Activated CD4-positive, alpha-beta memory T cell treated with anti-CD3 and anti-CD28 coated beads, Interleukin-2, amount 10 ng/mL, durations not matched to agents 7 days and 5 days (primary cell): ENCODE measurements around the gene SPI1. TPM values are rescaled to one million over a fixed set of nuclear protein-coding genes. Genes with fewer than 3 reads are reported as not detected.

Source experiments
- CTCF ChIA-PET: fragments of 350-600 bp; sonication (Branson Sonifier 250); formaldehyde crosslinking; loops from one replicate; lab custom pipeline; 2021; ENCODE audit warnings: antibody characterized with exemption, inconsistent platforms; lab: Charles Lee
- POLR2A ChIA-PET: fragments of 350-600 bp; sonication (Branson Sonifier 250); formaldehyde crosslinking; loops from one replicate; lab custom pipeline; 2021; ENCODE audit warnings: antibody characterized with exemption; lab: Charles Lee
- DNase-seq: peaks from one replicate; pipeline ENCODE4 v3.0.0-alpha.2; 2020
- H3K27ac Mint-ChIP-seq: one replicate; pipeline ENCODE4 v1.8.0; 2021; ENCODE audit warnings: mild to moderate bottlenecking, mixed read lengths
- H3K27me3 Mint-ChIP-seq: one replicate; pipeline ENCODE4 v1.8.0; 2021; ENCODE audit warnings: mixed read lengths
- H3K36me3 Mint-ChIP-seq: one replicate; pipeline ENCODE4 v1.8.0; 2021; ENCODE audit warnings: low read depth, mixed read lengths
- H3K4me1 Mint-ChIP-seq: one replicate; pipeline ENCODE4 v1.8.0; 2021; ENCODE audit warnings: mixed read lengths
- H3K4me3 Mint-ChIP-seq: one replicate; pipeline ENCODE4 v1.8.0; 2021; ENCODE audit warnings: mild to moderate bottlenecking, mixed read lengths
- H3K9me3 Mint-ChIP-seq: one replicate; pipeline ENCODE4 v1.8.0; 2021; ENCODE audit warnings: mixed read lengths
- total RNA-seq, 2 experiments: library from RNA; stranded (reverse); gene quantifications; one replicate each; pipeline ENCODE4 v1.2.3, GENCODE V29; 2021

Gene SPI1
- total RNA-seq, 2 experiments from 2014 or later = not detected

- Mint-ChIP-seq H3K36me3 (no peaks in the 10 kb centered on the region), H3K4me3 (no peak overlapping the region), H3K9me3 (no peaks in the 10 kb centered on the region), H3K4me1 (peaks cover 15% of the 10 kb centered on the region), H3K27me3 (no peaks in the 10 kb centered on the region), H3K27ac (peak overlapping the region; percentile 47)
- CTCF ChIA-PET = interaction anchor here (1.2 kb wide), 1 partner anchor 15 kb away, joined by 7 read pairs; no protein-coding TSS in a partner anchor
- DNase-seq = no peak
- POLR2A ChIA-PET = interaction anchor here (1.2 kb wide), 1 partner anchor 53 kb away, joined by 4 read pairs; no protein-coding TSS in a partner anchor
Measured at GRCh38 chr11:47359162-47359561, 19.2 kb downstream of the SPI1 start.

GRCh38 chr11:47358731-47359051 is 19.7 kb downstream of the SPI1 start:
- ChIA-PET CTCF (no interaction called here), POLR2A (interaction anchor here (1.2 kb wide), 1 partner anchor 54 kb away, joined by 4 read pairs; no protein-coding TSS in a partner anchor)
- H3K36me3 Mint-ChIP-seq = no peaks in the 10 kb centered on the region
- no peaks in the 10 kb centered on the region for H3K9me3 Mint-ChIP-seq
- H3K27ac Mint-ChIP-seq = no peak overlapping the region
- H3K4me3 Mint-ChIP-seq = no peak overlapping the region
- H3K27me3 Mint-ChIP-seq = no peaks in the 10 kb centered on the region
- DNase-seq = no peak
- peaks cover 15% of the 10 kb centered on the region for H3K4me1 Mint-ChIP-seq

GRCh38 chr11:47357985-47358730 is 20.2 kb downstream of the SPI1 start:
- H3K27me3 Mint-ChIP-seq = no peaks in the 10 kb centered on the region
- DNase-seq = no peak
- CTCF ChIA-PET = no interaction called here
- H3K4me1 Mint-ChIP-seq = peaks cover 15% of the 10 kb centered on the region
- H3K27ac Mint-ChIP-seq = no peak overlapping the region
- POLR2A ChIA-PET = no interaction called here
- no peaks in the 10 kb centered on the region for H3K9me3 Mint-ChIP-seq
- H3K36me3 Mint-ChIP-seq = no peaks in the 10 kb centered on the region
- no peak overlapping the region for H3K4me3 Mint-ChIP-seq

- H3K9me3 Mint-ChIP-seq = no peaks in the 10 kb centered on the region
- ChIA-PET POLR2A (no interaction called here), CTCF (no interaction called here)
- no peak overlapping the region for H3K4me3 Mint-ChIP-seq
- H3K4me1 Mint-ChIP-seq = peaks cover 15% of the 10 kb centered on the region
- DNase-seq = no peak
- H3K36me3 Mint-ChIP-seq = no peaks in the 10 kb centered on the region
- H3K27me3 Mint-ChIP-seq = no peaks in the 10 kb centered on the region
- H3K27ac Mint-ChIP-seq = no peak overlapping the region
Measured at GRCh38 chr11:47356998-47357329, 21.4 kb downstream of the SPI1 start.

GRCh38 chr11:47356129-47356997 is 22.0 kb downstream of the SPI1 start:
- no peaks in the 10 kb centered on the region for H3K9me3 Mint-ChIP-seq
- no peaks in the 10 kb centered on the region for H3K36me3 Mint-ChIP-seq
- H3K27ac Mint-ChIP-seq = no peak overlapping the region
- DNase-seq = no peak
- peaks cover 15% of the 10 kb centered on the region for H3K4me1 Mint-ChIP-seq
- no peak overlapping the region for H3K4me3 Mint-ChIP-seq
- CTCF ChIA-PET = no interaction called here
- POLR2A ChIA-PET = no interaction called here
- no peaks in the 10 kb centered on the region for H3K27me3 Mint-ChIP-seq

GRCh38 chr11:47355283-47356128 is 22.8 kb downstream of the SPI1 start:
- DNase-seq = peak; percentile 39
- ChIA-PET CTCF (interaction anchor here (1.0 kb wide), 1 partner anchor 122 kb away, joined by 3 read pairs; no protein-coding TSS in a partner anchor), POLR2A (no interaction called here)
- peaks cover 12% of the 10 kb centered on the region for H3K4me1 Mint-ChIP-seq
- no peaks in the 10 kb centered on the region for H3K27me3 Mint-ChIP-seq
- H3K27ac Mint-ChIP-seq = no peak overlapping the region
- no peak overlapping the region for H3K4me3 Mint-ChIP-seq
- H3K9me3 Mint-ChIP-seq = no peaks in the 10 kb centered on the region
- H3K36me3 Mint-ChIP-seq = no peaks in the 10 kb centered on the region

- Mint-ChIP-seq H3K4me1 (peaks cover 8% of the 10 kb centered on the region), H3K27ac (no peak overlapping the region), H3K36me3 (no peaks in the 10 kb centered on the region), H3K4me3 (no peak overlapping the region), H3K27me3 (no peaks in the 10 kb centered on the region), H3K9me3 (no peaks in the 10 kb centered on the region)
- no peak for DNase-seq
- CTCF ChIA-PET = interaction anchor here (1.0 kb wide), 1 partner anchor 121 kb away, joined by 3 read pairs; no protein-coding TSS in a partner anchor
- POLR2A ChIA-PET = no interaction called here
Measured at GRCh38 chr11:47354913-47355282, 23.4 kb downstream of the SPI1 start.

GRCh38 chr11:47353978-47354774 is 24.2 kb downstream of the SPI1 start:
- POLR2A ChIA-PET = no interaction called here
- CTCF ChIA-PET = interaction anchor here (1.6 kb wide), 1 partner anchor 58 kb away, joined by 5 read pairs; no protein-coding TSS in a partner anchor
- H3K4me3 Mint-ChIP-seq = no peak overlapping the region
- DNase-seq = no peak
- H3K27me3 Mint-ChIP-seq = no peaks in the 10 kb centered on the region
- no peaks in the 10 kb centered on the region for H3K9me3 Mint-ChIP-seq
- H3K4me1 Mint-ChIP-seq = peaks cover 1% of the 10 kb centered on the region
- H3K27ac Mint-ChIP-seq = no peak overlapping the region
- H3K36me3 Mint-ChIP-seq = no peaks in the 10 kb centered on the region

- Mint-ChIP-seq H3K4me1 (no peaks in the 10 kb centered on the region), H3K9me3 (no peaks in the 10 kb centered on the region), H3K27ac (no peak within 1 kb of the TSS), H3K36me3 (no peaks in the 10 kb centered on the region), H3K27me3 (peaks cover 1% of the 10 kb centered on the region), H3K4me3 (no peak within 1 kb of the TSS)
- no peak for DNase-seq
- POLR2A ChIA-PET = no interaction called here
- CTCF ChIA-PET = no interaction called here
Measured at GRCh38 chr11:47352556-47352955, 25.8 kb downstream of the SPI1 start, which contains the start of gene MYBPC3. Gene MYBPC3 (minus strand): TSS chr11:47352702. CDS start chr11:47352647, 55 bp downstream.

GRCh38 chr11:47351156-47352126 is 26.9 kb downstream of the SPI1 start:
- Mint-ChIP-seq H3K27me3 (peaks cover 1% of the 10 kb centered on the region), H3K4me1 (no peaks in the 10 kb centered on the region), H3K4me3 (no peak overlapping the region), H3K27ac (no peak overlapping the region), H3K9me3 (no peaks in the 10 kb centered on the region), H3K36me3 (no peaks in the 10 kb centered on the region)
- ChIA-PET CTCF (no interaction called here), POLR2A (interaction anchor here (0.7 kb wide), 1 partner anchor 198 kb away, joined by 3 read pairs; no protein-coding TSS in a partner anchor)
- no peak for DNase-seq

- POLR2A ChIA-PET = no interaction called here
- Mint-ChIP-seq H3K27me3 (peaks cover 1% of the 10 kb centered on the region), H3K4me1 (no peaks in the 10 kb centered on the region), H3K9me3 (no peaks in the 10 kb centered on the region), H3K4me3 (no peak overlapping the region), H3K36me3 (no peaks in the 10 kb centered on the region), H3K27ac (no peak overlapping the region)
- CTCF ChIA-PET = no interaction called here
- DNase-seq = no peak
Measured at GRCh38 chr11:47350315-47350714, 28.0 kb downstream of the SPI1 start.
